H1 (cell line): ENCODE results near the gene MXD4. TPM values are rescaled to one million over a fixed set of nuclear protein-coding genes. Genes with fewer than 3 reads are reported as not detected.

ENCODE experiments used
- CHD1 ChIP-seq: IDR thresholded peaks from 2 replicates; pipeline ENCODE4 v1.6.1; 2012; ENCODE audit warnings: low read depth, low read length, improper control_type of control experiment
- CTCF ChIP-seq, 3 experiments: IDR thresholded peaks; 1 replicate in 2 of 3; 2 replicates in 1 of 3; pipeline versions ENCODE4 v1.5.1 to v1.6.1; 2011; ENCODE audit warnings: low read length in 3 of 3, mild to moderate bottlenecking in 3 of 3, inconsistent platforms in 2 of 3, low read depth in 1 of 3, moderate library complexity in 1 of 3; ENCODE audit not compliant: insufficient read depth in 1 of 3; ENCODE audit errors: control extremely low read depth in 1 of 3
- EZH2 ChIP-seq: fragments of 200-600 bp; sonication (generic); IDR thresholded peaks from 2 replicates; pipeline ENCODE4 v1.7.1; 2012; ENCODE audit warnings: low read depth, mild to moderate bottlenecking, moderate library complexity, low read length, inconsistent platforms; ENCODE audit not compliant: severe bottlenecking
- JUN ChIP-seq: IDR thresholded peaks from 2 replicates; pipeline ENCODE4 v1.6.1; 2011; ENCODE audit warnings: low read depth, mild to moderate bottlenecking, improper control_type of control experiment, low read length
- JUND ChIP-seq: IDR thresholded peaks from 2 replicates; pipeline ENCODE4 v1.6.1; 2011; ENCODE audit warnings: mild to moderate bottlenecking, improper control_type of control experiment, low read length
- KDM4A ChIP-seq: IDR thresholded peaks from one replicate; pipeline ENCODE4 v1.7.1; 2012; ENCODE audit warnings: low read depth, mild to moderate bottlenecking, moderate library complexity, low read length, inconsistent platforms; ENCODE audit not compliant: severe bottlenecking
- SIRT6 ChIP-seq: IDR thresholded peaks from one replicate; pipeline ENCODE4 v1.7.1; 2012; ENCODE audit warnings: low read length, inconsistent platforms
- SP1 ChIP-seq: IDR thresholded peaks from 2 replicates; pipeline ENCODE4 v1.6.1; 2011; ENCODE audit warnings: low read depth, low read length
- YY1 ChIP-seq: IDR thresholded peaks from 2 replicates; pipeline ENCODE4 v1.6.1; 2011; ENCODE audit warnings: low read depth, mild to moderate bottlenecking, low read length
- polyA plus RNA-seq, 7 experiments: library from polyadenylated mRNA; depleted of rRNA in 3 of 7; stranded (reverse) in 5 of 7; unstranded in 2 of 7; fragments of >200 nt in 5 of 7; fragments of 200-250 nt in 2 of 7; gene quantifications; 1 replicate in 5 of 7; 2 replicates in 1 of 7; 4 replicates in 1 of 7; pipeline versions ENCODE4 v1.2.1 to v1.2.3, GENCODE V29; 2011 to 2013; ENCODE audit warnings: missing spikeins in 2 of 7, mixed read lengths in 2 of 7
- total RNA-seq: library from RNA; stranded (reverse); fragmentation: NEBNext Ultra II Directional; extraction: Animal tissue kit (Norgen Biotek cat#: 25700); gene quantifications from 2 replicates; pipeline ENCODE4 v1.2.1, GENCODE V29; 2021

MXD4 gene
- total and polyA plus RNA-seq, 2 of the 8 experiments (the other 6 are each of a cell fraction or from before 2014, with no cell fraction given), result 18.0 to 20.8 TPM

- TF ChIP-seq SP1, result no peak
- no peak for TF ChIP-seq YY1
- TF ChIP-seq KDM4A, result no peak
- no peak for TF ChIP-seq EZH2
- no peak for TF ChIP-seq JUND
- no peak for TF ChIP-seq CHD1
- TF ChIP-seq JUN, result no peak
- TF ChIP-seq SIRT6, result no peak
- no peak for TF ChIP-seq CTCF (IDR thresholded peaks at IDR 0.05; ENCODE audit: control extremely low read depth in 1 of 3, insufficient read depth in 1 of 3, low read depth in 1 of 3, low read length in 3 of 3)
Observed at GRCh38 chr4:2271279-2272025, 9.5 kb upstream of the MXD4 start (continued).
